Gastrocnemius medialis (tissue), 4 donors: ENCODE results near the gene PTBP1.

Experiments
- POLR2A ChIP-seq, 2 donors: fragments of 450-650 bp; IDR thresholded peaks; one replicate each; pipeline ENCODE4 v1.6.1; 2017; ENCODE audit warnings: antibody characterized with exemption in 2 of 2, mild to moderate bottlenecking in 2 of 2, moderate library complexity in 2 of 2
- TF ChIP-seq, protein P1 (sequence below), 5 experiments: fragments of 450-650 bp in 3 of 5; fragments of 200-600 bp in 2 of 5; sonication (generic) in 2 of 5; IDR thresholded peaks in 4 of 5; conservative IDR thresholded peaks in 1 of 5; 1 replicate in 4 of 5; 2 replicates in 1 of 5; pipeline ENCODE4 v1.5.1; 2016 to 2019; ENCODE audit warnings: antibody characterized with exemption in 5 of 5, mild to moderate bottlenecking in 3 of 5, moderate library complexity in 3 of 5

DNA sequence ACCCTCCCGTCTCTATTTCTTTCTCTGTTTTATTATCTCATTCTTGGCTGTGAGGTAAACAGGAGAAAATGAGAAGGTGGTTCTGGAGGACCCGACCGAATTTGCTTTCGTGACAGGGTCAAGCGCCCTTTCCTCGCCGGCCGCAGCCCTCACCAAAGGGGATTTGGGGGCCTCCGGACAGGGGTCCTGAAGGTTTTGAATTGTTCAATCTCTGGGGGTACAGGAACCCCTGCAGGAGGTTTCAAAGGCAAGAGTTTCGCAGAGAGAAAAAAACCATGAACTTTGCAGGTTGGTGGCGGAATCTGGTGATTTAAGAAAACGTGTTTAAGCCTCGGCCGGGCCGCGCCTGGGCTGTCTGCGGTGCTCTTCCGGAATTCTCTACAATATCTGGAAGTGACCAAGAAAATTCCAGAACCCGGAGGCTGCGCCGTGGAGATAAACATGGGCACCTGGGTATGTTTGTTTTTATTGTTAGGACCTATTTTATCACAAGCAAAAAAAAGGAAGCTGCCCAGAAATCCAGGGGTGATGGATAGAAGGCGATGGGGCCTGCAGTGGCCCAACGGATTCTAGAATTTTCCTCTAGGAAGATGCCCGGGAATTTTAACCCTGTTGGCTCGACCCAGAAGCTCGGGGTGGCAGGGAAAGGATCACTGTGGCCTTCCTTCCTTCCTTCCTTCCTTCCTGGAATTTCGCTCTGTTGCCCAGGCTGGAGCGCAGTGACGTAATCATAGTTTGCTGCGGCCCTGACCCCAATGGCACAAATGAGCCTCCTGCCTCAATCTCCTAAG is 14.2 kb upstream of the PTBP1 start:
- TF ChIP-seq, protein P1, sequence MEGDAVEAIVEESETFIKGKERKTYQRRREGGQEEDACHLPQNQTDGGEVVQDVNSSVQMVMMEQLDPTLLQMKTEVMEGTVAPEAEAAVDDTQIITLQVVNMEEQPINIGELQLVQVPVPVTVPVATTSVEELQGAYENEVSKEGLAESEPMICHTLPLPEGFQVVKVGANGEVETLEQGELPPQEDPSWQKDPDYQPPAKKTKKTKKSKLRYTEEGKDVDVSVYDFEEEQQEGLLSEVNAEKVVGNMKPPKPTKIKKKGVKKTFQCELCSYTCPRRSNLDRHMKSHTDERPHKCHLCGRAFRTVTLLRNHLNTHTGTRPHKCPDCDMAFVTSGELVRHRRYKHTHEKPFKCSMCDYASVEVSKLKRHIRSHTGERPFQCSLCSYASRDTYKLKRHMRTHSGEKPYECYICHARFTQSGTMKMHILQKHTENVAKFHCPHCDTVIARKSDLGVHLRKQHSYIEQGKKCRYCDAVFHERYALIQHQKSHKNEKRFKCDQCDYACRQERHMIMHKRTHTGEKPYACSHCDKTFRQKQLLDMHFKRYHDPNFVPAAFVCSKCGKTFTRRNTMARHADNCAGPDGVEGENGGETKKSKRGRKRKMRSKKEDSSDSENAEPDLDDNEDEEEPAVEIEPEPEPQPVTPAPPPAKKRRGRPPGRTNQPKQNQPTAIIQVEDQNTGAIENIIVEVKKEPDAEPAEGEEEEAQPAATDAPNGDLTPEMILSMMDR (IDR thresholded peaks at IDR 0.05 in 4 of 5, conservative IDR thresholded peaks at IDR 0.05 in 1 of 5), result no peak
- TF ChIP-seq POLR2A (IDR thresholded peaks at IDR 0.05), result no peak
